ENCODE measurements around the gene PTPN14. TPM values are rescaled to one million over a fixed set of nuclear protein-coding genes. Genes with fewer than 3 reads are reported as not detected.

The PTPN14 gene
- total and polyA plus RNA-seq, 4 donors = 7.3 to 50.5 (median 28.2) TPM

DNA sequence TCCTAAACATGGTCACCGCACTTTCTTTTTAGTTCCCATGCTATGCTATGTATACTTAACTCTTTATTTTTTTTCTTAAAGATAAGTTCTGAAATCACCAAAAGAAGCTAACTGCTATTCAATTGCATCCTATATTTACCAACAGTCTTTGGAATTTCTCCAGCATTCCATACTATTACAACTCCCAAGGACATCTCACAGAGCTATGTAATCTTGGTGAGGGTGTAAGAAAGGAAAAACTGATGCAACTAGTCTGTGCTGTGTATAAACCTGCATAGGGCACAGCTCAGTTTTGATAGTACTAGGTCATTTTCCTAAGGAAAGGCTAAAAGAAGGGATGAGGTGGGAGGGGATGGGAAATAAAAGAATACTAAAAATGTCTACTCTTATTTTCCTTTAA is 78.0 kb downstream of the PTPN14 start:
- DNase-seq (no peak), ATAC-seq (ENCODE audit: low FRiP score) (no peak)
- H3K4me1 ChIP-seq (ENCODE audit: control insufficient read depth in 1 of 2, insufficient read depth in 2 of 2, low read length in 2 of 2) = no peaks in the 10 kb centered on the region
- 85 to 90% methylated on average over 1 of the region's 1 CpG for WGBS, 2 donors
- H3K27me3 ChIP-seq (ENCODE audit: control insufficient read depth in 1 of 2, insufficient read depth in 2 of 2, low read length in 1 of 2) = no peaks in the 10 kb centered on the region
- intact Hi-C loops (cut with DNase I) = no loop called here
- no peaks in the 10 kb centered on the region for H3K36me3 ChIP-seq (ENCODE audit: control insufficient read depth in 1 of 2, insufficient read depth in 2 of 2, low read length in 1 of 2)
- no peaks in the 10 kb centered on the region for H3K9me3 ChIP-seq (ENCODE audit: control insufficient read depth, low read length)
- no peak overlapping the region for H3K27ac ChIP-seq (ENCODE audit: low read depth in 1 of 2, low read length in 2 of 2)
- H3K4me3 ChIP-seq (ENCODE audit: low read length in 2 of 2) = no peak overlapping the region

DNA sequence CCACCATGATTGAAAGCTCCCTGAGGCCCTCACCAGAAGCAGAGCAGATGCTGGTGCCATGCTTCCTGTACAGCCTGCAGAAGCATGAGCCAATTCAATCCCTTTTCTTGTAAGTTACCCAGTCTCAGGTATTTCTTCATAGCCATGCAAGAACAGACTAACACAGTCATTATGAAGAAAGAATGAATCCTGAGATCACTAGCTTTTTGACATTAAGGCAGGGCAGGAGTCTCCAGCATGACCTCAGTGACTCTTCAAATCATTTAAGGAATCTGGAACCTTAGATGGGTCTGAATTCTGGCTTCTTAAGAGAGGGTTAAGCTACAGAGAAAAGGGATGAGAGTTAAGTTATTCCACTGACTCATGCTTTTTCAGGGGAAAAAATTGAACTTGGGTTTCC is 79.0 kb downstream of the PTPN14 start:
- Histone ChIP-seq H3K4me3 (ENCODE audit: low read length in 2 of 2) (no peak overlapping the region), H3K27ac (ENCODE audit: low read depth in 1 of 2, low read length in 2 of 2) (no peak overlapping the region), H3K4me1 (ENCODE audit: control insufficient read depth in 1 of 2, insufficient read depth in 2 of 2, low read length in 2 of 2) (no peaks in the 10 kb centered on the region), H3K36me3 (ENCODE audit: control insufficient read depth in 1 of 2, insufficient read depth in 2 of 2, low read length in 1 of 2) (no peaks in the 10 kb centered on the region), H3K27me3 (ENCODE audit: control insufficient read depth in 1 of 2, insufficient read depth in 2 of 2, low read length in 1 of 2) (no peaks in the 10 kb centered on the region), H3K9me3 (ENCODE audit: control insufficient read depth, low read length) (no peaks in the 10 kb centered on the region)
- DNase-seq (no peak), ATAC-seq (ENCODE audit: low FRiP score) (no peak)
- intact Hi-C loops (cut with DNase I) = no loop called here

DNA sequence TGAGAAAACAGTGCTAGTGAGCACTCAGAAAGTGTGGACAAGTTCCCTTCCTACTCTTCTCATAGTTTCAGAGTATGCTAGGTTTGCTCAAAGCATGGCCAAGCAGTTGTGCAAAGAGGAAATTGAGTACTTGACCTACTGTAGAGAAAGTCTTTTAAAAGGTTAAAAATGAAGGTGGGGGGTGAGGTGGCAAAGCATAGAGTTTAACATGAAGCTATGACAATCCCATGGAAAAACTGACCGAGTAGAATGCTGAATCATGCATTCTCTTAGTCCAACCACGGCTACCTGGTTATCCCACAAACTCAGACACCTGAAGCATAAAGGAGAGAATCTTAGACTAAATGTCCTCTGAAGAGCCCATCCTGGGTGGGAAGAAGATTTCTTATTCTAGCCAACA is 79.9 kb downstream of the PTPN14 start:
- Histone ChIP-seq H3K4me1 (ENCODE audit: control insufficient read depth in 1 of 2, insufficient read depth in 2 of 2, low read length in 2 of 2) (peaks cover 0 to 2% of the 10 kb centered on the region in 2 donors), H3K4me3 (ENCODE audit: low read length in 2 of 2) (no peak overlapping the region), H3K27ac (ENCODE audit: low read depth in 1 of 2, low read length in 2 of 2) (no peak overlapping the region), H3K27me3 (ENCODE audit: control insufficient read depth in 1 of 2, insufficient read depth in 2 of 2, low read length in 1 of 2) (no peaks in the 10 kb centered on the region), H3K9me3 (ENCODE audit: control insufficient read depth, low read length) (no peaks in the 10 kb centered on the region), H3K36me3 (ENCODE audit: control insufficient read depth in 1 of 2, insufficient read depth in 2 of 2, low read length in 1 of 2) (no peaks in the 10 kb centered on the region)
- 85 to 91% methylated on average over 2 of the region's 2 CpGs for WGBS, 2 donors
- intact Hi-C loops (cut with DNase I) = no loop called here
- ATAC-seq (ENCODE audit: low FRiP score) = no peak
- DNase-seq = no peak

DNA sequence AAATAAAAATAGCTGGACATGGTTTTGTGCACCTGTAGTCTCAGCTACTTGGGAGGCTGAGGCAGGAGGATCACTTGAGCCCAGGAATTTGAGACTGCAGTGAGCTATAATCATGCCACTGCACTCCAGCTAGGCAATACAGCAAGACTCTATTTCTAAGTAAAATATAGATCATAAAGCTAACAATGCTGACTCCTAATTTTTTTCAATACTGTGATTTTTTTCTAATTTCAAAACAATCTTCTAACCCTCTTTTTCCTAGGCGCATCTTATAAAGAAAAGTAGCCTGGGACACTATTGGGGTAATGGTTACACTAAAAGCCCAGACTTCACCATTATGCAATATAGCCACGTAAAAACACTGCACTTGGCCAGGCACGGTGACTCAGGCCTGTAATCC is 81.3 kb downstream of the PTPN14 start:
- Histone ChIP-seq H3K36me3 (ENCODE audit: control insufficient read depth in 1 of 2, insufficient read depth in 2 of 2, low read length in 1 of 2) (no peaks in the 10 kb centered on the region), H3K4me1 (ENCODE audit: control insufficient read depth in 1 of 2, insufficient read depth in 2 of 2, low read length in 2 of 2) (peaks cover 0 to 2% of the 10 kb centered on the region in 2 donors), H3K27me3 (ENCODE audit: control insufficient read depth in 1 of 2, insufficient read depth in 2 of 2, low read length in 1 of 2) (no peaks in the 10 kb centered on the region), H3K9me3 (ENCODE audit: control insufficient read depth, low read length) (no peaks in the 10 kb centered on the region), H3K4me3 (ENCODE audit: low read length in 2 of 2) (no peak overlapping the region), H3K27ac (ENCODE audit: low read depth in 1 of 2, low read length in 2 of 2) (no peak overlapping the region)
- no peak for ATAC-seq (ENCODE audit: low FRiP score)
- intact Hi-C loops (cut with DNase I) = no loop called here
- DNase-seq = no peak
- WGBS, 2 donors = 98% methylated on average over 3 of the region's 3 CpGs

DNA sequence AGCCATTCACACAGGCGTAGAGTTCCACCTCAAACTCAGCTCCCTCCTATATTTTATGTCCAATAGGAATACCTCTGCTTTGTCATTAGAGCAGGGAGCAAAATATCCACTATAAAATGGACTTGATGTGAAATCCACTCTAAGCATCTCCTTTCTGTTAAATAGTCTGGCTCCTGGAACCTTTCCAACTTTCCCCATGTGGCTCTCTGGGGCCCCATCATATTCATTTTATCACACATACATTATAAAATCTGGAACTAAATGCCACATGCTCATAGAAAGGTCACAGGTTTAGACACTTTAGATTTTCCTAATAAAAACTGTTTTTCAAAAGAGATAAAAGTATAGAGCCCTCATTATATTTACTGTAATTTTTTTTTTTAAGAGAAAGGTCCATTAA is 82.1 kb downstream of the PTPN14 start:
- no peak overlapping the region for H3K4me3 ChIP-seq (ENCODE audit: low read length in 2 of 2)
- intact Hi-C loops (cut with DNase I) = no loop called here
- DNase-seq (no peak), ATAC-seq (ENCODE audit: low FRiP score) (no peak)
- no peaks in the 10 kb centered on the region for H3K9me3 ChIP-seq (ENCODE audit: control insufficient read depth, low read length)
- H3K4me1 ChIP-seq (ENCODE audit: control insufficient read depth in 1 of 2, insufficient read depth in 2 of 2, low read length in 2 of 2) = peaks cover 0 to 2% of the 10 kb centered on the region in 2 donors
- no peaks in the 10 kb centered on the region for H3K36me3 ChIP-seq (ENCODE audit: control insufficient read depth in 1 of 2, insufficient read depth in 2 of 2, low read length in 1 of 2)
- H3K27ac ChIP-seq (ENCODE audit: low read depth in 1 of 2, low read length in 2 of 2) = no peak overlapping the region
- no peaks in the 10 kb centered on the region for H3K27me3 ChIP-seq (ENCODE audit: control insufficient read depth in 1 of 2, insufficient read depth in 2 of 2, low read length in 1 of 2)
- 97 to 100% methylated on average over 1 of the region's 1 CpG for WGBS, 2 donors

DNA sequence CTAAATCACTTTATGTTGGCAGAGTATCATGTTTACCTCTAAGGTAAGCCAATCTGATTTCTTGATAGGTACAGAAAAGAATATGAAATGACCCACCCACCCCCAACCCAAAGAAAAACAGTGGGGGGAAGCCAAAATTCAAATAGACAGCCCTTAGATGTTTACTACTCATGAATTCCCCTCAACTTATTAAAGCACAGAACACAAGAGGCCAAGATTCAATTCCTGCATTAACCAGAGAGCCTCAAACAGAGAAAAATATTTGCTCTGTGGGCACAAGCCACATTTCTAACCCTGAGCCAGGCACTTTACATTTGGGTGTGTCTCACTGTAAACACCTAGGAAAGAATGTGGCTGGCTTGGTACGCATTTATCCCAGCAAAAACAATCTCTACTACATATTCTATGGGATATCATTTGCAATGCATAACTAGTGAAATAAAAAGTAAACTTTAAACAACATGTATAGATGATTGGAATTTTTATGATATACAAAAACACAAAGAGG is 84.3 kb downstream of the PTPN14 start:
- no peaks in the 10 kb centered on the region for H3K9me3 ChIP-seq (ENCODE audit: control insufficient read depth, low read length)
- H3K4me1 ChIP-seq (ENCODE audit: control insufficient read depth in 1 of 2, insufficient read depth in 2 of 2, low read length in 2 of 2) = peaks cover 0 to 2% of the 10 kb centered on the region in 2 donors
- intact Hi-C loops (cut with DNase I) = no loop called here
- DNase-seq (no peak), ATAC-seq (ENCODE audit: low FRiP score) (no peak)
- H3K27ac ChIP-seq (ENCODE audit: low read depth in 1 of 2, low read length in 2 of 2) = no peak overlapping the region
- no peaks in the 10 kb centered on the region for H3K27me3 ChIP-seq (ENCODE audit: control insufficient read depth in 1 of 2, insufficient read depth in 2 of 2, low read length in 1 of 2)
- no peak overlapping the region for H3K4me3 ChIP-seq (ENCODE audit: low read length in 2 of 2)
- WGBS, 2 donors = 87 to 92% methylated on average over 1 of the region's 1 CpG
- H3K36me3 ChIP-seq (ENCODE audit: control insufficient read depth in 1 of 2, insufficient read depth in 2 of 2, low read length in 1 of 2) = no peaks in the 10 kb centered on the region

DNA sequence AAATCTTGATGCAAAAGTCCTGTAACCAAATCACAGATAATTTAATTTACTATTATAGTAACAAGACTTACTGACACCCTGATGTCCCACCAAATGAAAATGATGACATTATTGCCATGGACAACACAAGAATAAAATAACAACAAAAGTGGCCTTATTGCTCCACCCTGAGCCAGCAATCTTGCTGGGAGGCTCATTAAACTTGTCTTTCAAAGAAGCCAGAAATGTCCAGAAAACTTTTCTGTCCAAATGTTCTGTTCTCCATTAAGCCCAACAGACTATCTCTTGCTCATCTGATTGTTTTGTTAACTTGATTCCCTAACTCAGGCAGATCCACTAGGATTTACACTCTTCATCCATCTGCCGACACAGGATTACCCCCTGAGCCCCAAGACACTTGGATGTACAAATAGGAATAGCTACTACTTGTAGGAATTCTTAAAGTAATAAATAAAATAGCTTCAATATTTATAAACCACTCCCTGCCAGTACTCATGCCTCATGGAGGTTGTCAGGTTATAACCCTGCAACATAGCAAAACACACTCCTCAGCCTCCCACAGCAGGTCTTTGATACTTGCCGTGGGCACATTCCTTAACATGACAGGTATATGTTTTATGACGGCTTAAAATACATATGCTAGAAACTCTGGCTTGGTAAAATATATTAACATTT is 84.9 kb downstream of the PTPN14 start:
- ATAC-seq (ENCODE audit: low FRiP score) = no peak

DNA sequence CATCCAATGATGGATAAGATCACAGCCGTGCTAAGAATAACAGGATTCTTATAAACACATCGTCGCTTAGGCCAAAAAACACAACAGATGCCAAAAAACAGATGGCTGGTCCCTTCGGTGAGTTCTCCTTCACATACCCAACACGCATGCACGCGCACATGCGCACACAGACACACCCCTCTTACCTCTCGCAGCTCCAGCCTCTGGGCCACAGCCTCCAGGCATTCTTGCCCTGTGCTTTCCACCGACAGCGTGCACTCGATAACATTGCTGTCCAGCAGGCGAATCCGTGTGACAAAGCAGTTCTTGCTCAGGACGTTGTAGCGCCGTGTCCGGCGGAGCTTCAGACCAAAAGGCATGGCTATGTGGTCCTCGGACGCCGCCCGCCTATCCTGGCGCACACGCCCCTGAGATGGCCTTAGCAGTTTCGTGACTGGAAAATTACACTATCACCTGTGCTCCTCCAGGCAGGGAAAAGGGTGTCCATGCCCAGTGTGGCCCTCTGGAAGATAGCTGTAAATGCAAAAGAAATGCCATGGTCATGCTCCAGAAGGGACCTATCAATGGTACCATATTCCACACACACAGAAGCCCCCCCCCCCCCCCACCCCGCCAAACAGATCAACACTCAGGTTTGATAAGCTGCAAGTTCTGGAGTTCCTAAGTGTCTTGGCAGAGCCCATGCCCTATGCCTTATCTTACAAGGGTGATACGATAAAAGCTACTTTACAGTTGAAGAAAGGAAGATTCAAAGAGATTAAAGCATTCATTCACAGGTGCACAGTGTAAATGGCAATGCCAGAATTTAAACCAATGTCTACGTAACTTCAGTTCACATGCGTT is 86.7 kb downstream of the PTPN14 start:
- H3K9me3 ChIP-seq (ENCODE audit: control insufficient read depth, low read length) = no peaks in the 10 kb centered on the region
- no peak overlapping the region for H3K27ac ChIP-seq (ENCODE audit: low read depth in 1 of 2, low read length in 2 of 2)
- no peak for DNase-seq
- no peak for ATAC-seq (ENCODE audit: low FRiP score)
- 85 to 87% methylated on average over 30 of the region's 30 CpGs for WGBS, 2 donors
- peaks cover 0 to 5% of the 10 kb centered on the region in 2 donors for H3K4me1 ChIP-seq (ENCODE audit: control insufficient read depth in 1 of 2, insufficient read depth in 2 of 2, low read length in 2 of 2)
- H3K36me3 ChIP-seq (ENCODE audit: control insufficient read depth in 1 of 2, insufficient read depth in 2 of 2, low read length in 1 of 2) = no peaks in the 10 kb centered on the region
- H3K4me3 ChIP-seq (ENCODE audit: low read length in 2 of 2) = no peak overlapping the region
- H3K27me3 ChIP-seq (ENCODE audit: control insufficient read depth in 1 of 2, insufficient read depth in 2 of 2, low read length in 1 of 2) = no peaks in the 10 kb centered on the region
- intact Hi-C loops (cut with DNase I) = no loop called here

More for the DNA sequence above, 84.9 kb downstream of the PTPN14 start:
- Histone ChIP-seq H3K4me1 (ENCODE audit: control insufficient read depth in 1 of 2, insufficient read depth in 2 of 2, low read length in 2 of 2) (peaks cover 0 to 2% of the 10 kb centered on the region in 2 donors), H3K9me3 (ENCODE audit: control insufficient read depth, low read length) (no peaks in the 10 kb centered on the region), H3K27me3 (ENCODE audit: control insufficient read depth in 1 of 2, insufficient read depth in 2 of 2, low read length in 1 of 2) (no peaks in the 10 kb centered on the region), H3K4me3 (ENCODE audit: low read length in 2 of 2) (no peak overlapping the region), H3K36me3 (ENCODE audit: control insufficient read depth in 1 of 2, insufficient read depth in 2 of 2, low read length in 1 of 2) (no peaks in the 10 kb centered on the region), H3K27ac (ENCODE audit: low read depth in 1 of 2, low read length in 2 of 2) (no peak overlapping the region)
- DNase-seq = no peak
- intact Hi-C loops (cut with DNase I) = no loop called here
- 44 to 51% methylated on average over 3 of the region's 3 CpGs for WGBS, 2 donors

DNA sequence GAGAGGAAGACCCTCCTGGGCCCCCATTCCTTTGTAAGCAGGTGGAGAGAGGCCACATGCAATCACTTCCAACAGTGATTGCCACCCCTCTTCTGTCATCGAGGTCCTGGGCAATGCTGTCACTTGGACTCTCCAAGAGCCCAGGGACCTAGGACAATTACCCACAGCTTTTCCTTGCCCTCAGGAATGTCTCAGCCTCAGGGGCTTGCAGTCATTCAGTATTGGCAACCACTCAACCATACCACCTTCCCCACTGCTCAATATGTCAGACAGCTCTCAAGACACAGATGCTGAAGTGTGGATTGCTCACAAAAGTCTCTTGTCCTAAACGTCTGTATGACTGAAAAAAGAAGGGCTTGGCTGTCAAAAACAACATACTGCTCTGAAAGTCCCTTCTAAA is 87.8 kb downstream of the PTPN14 start:
- H3K27ac ChIP-seq (ENCODE audit: low read depth in 1 of 2, low read length in 2 of 2) = no peak overlapping the region
- H3K27me3 ChIP-seq (ENCODE audit: control insufficient read depth in 1 of 2, insufficient read depth in 2 of 2, low read length in 1 of 2) = no peaks in the 10 kb centered on the region
- no peaks in the 10 kb centered on the region for H3K36me3 ChIP-seq (ENCODE audit: control insufficient read depth in 1 of 2, insufficient read depth in 2 of 2, low read length in 1 of 2)
- intact Hi-C loops (cut with DNase I) = no loop called here
- peaks cover 0 to 5% of the 10 kb centered on the region in 2 donors for H3K4me1 ChIP-seq (ENCODE audit: control insufficient read depth in 1 of 2, insufficient read depth in 2 of 2, low read length in 2 of 2)
- WGBS, 2 donors = 38 to 46% methylated on average over 2 of the region's 2 CpGs
- H3K4me3 ChIP-seq (ENCODE audit: low read length in 2 of 2) = no peak overlapping the region
- H3K9me3 ChIP-seq (ENCODE audit: control insufficient read depth, low read length) = no peaks in the 10 kb centered on the region
- ATAC-seq (ENCODE audit: low FRiP score) (no peak), DNase-seq (no peak)

Data from aorta (tissue), 5 donors.